Caco-2 (cell line): ENCODE results near the gene MS4A4E. TPM values are rescaled to one million over a fixed set of nuclear protein-coding genes. Genes with fewer than 3 reads are reported as not detected.

Experiments
- BruUV-seq: library from RNA; stranded (reverse); fragments of 400-500 nt; replicated peaks from 2 replicates; lab custom pipeline; 2021; lab: Mats Ljungman, UMichigan
- CTCF ChIA-PET: fragments of 300-600 bp; sonication (Branson Sonifier 250); formaldehyde crosslinking; loops from one replicate; lab custom pipeline; 2022; ENCODE audit warnings: antibody characterized with exemption; lab: Charles Lee
- POLR2A ChIA-PET: fragments of 300-600 bp; sonication (Branson Sonifier 250); formaldehyde crosslinking; loops from one replicate; lab custom pipeline; 2022; ENCODE audit warnings: antibody characterized with exemption; lab: Charles Lee
- DNase-seq, 2 experiments: peaks; one replicate each; pipeline versions ENCODE4 v3.0.0 to v3.0.0-alpha.2; 2020 to 2022
- H3K27me3 ChIP-seq: replicated peaks from 2 replicates; pipeline ENCODE4 v1.6.0; 2011; ENCODE audit warnings: low read length; ENCODE audit not compliant: control insufficient read depth, insufficient read depth
- H3K36me3 ChIP-seq: 2 replicates; pipeline ENCODE4 v1.5.1; 2011; ENCODE audit warnings: low read length; ENCODE audit not compliant: control insufficient read depth, insufficient read depth
- H3K4me1 ChIP-seq: fragments of 250-450 bp; sonication (Bioruptor Pico); 2 replicates; pipeline ENCODE4 v1.5.1; 2020; ENCODE audit warnings: mild to moderate bottlenecking
- H3K4me3 ChIP-seq: 2 replicates; pipeline ENCODE4 v1.5.1; 2011; ENCODE audit warnings: low read depth, mild to moderate bottlenecking, control low read depth, low read length
- H3K9me3 ChIP-seq: fragments of 250-450 bp; sonication (Bioruptor Pico); 2 replicates; pipeline ENCODE4 v1.5.1; 2020; ENCODE audit warnings: mild to moderate bottlenecking, moderate library complexity
- H3K27ac Mint-ChIP-seq: one replicate; pipeline ENCODE4 v1.8.0; 2022; ENCODE audit warnings: mixed read lengths; ENCODE audit not compliant: unreplicated experiment
- H3K27me3 Mint-ChIP-seq: one replicate; pipeline ENCODE4 v1.8.0; 2022; ENCODE audit warnings: mixed read lengths; ENCODE audit not compliant: insufficient read depth, unreplicated experiment
- H3K36me3 Mint-ChIP-seq: one replicate; pipeline ENCODE4 v1.8.0; 2022; ENCODE audit warnings: mild to moderate bottlenecking, mixed read lengths; ENCODE audit not compliant: insufficient read depth, unreplicated experiment
- H3K4me1 Mint-ChIP-seq: one replicate; pipeline ENCODE4 v1.8.0; 2022; ENCODE audit warnings: low read depth, mixed read lengths; ENCODE audit not compliant: unreplicated experiment
- H3K4me3 Mint-ChIP-seq: one replicate; pipeline ENCODE4 v1.8.0; 2022; ENCODE audit warnings: mild to moderate bottlenecking, moderate library complexity, mixed read lengths; ENCODE audit not compliant: unreplicated experiment
- H3K9me3 Mint-ChIP-seq: one replicate; pipeline ENCODE4 v1.8.0; 2022; ENCODE audit warnings: mixed read lengths; ENCODE audit not compliant: unreplicated experiment
- intact Hi-C: fragments of 100-400 bp; cut with micrococcal nuclease; formaldehyde crosslinking; loops from one replicate; pipeline ENCODE4 v1.10.0; 2022; ENCODE audit not compliant: unreplicated experiment
- total RNA-seq: library from RNA; stranded (reverse); gene quantifications from 2 replicates; pipeline ENCODE4 v1.2.3, GENCODE V29; 2022
- TF ChIP-seq, protein P1 (sequence below), 2 experiments: fragments of 200-600 bp in 1 of 2; IDR thresholded peaks; 1 replicate in 1 of 2; 2 replicates in 1 of 2; pipeline versions ENCODE4 v1.5.1 to v1.8.0; 2011 to 2022; ENCODE audit warnings: antibody characterized with exemption in 1 of 2, control low read depth in 1 of 2, inconsistent platforms in 1 of 2, low read depth in 1 of 2, low read length in 1 of 2, mild to moderate bottlenecking in 1 of 2, moderate library complexity in 1 of 2; ENCODE audit not compliant: insufficient read depth in 1 of 2, severe bottlenecking in 1 of 2, unreplicated experiment in 1 of 2

MS4A4E gene
- total RNA-seq, 1 experiment from 2014 or later: not detected

DNA sequence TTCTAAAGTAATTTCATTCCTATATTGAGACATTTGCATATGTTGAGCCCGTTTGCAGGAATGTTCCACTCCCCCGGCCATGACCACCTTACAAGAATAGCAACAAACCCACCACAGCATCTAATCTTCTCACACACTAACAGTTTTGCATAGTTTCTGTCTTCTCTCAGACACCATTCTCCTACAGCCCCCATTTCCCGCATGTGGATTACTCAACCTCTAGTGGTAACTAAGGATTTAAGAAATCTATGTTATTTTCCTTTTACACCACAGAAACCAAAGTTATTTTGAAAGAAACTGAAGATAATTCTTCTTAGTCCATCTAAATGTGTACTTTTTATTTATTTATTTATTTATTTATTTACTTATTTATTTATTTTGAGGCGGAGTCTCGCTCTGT, 2.3 kb downstream of the MS4A4E start:
- no peak overlapping the region for H3K4me3 ChIP-seq
- H3K36me3 ChIP-seq: no peaks in the 10 kb centered on the region
- POLR2A ChIA-PET: no interaction called here
- Mint-ChIP-seq H3K27me3 (peaks cover 25% of the 10 kb centered on the region), H3K9me3 (no peaks in the 10 kb centered on the region), H3K36me3 (no peaks in the 10 kb centered on the region), H3K4me1 (no peaks in the 10 kb centered on the region), H3K4me3 (no peak overlapping the region), H3K27ac (no peak overlapping the region)
- no peaks in the 10 kb centered on the region for H3K4me1 ChIP-seq
- no peaks in the 10 kb centered on the region for H3K9me3 ChIP-seq
- BruUV-seq: no TSS peak
- CTCF ChIA-PET: no interaction called here
- no peaks in the 10 kb centered on the region; the same call in 1 of the 2 replicates for H3K27me3 ChIP-seq
- intact Hi-C loops: no loop called here
- TF ChIP-seq, protein P1, sequence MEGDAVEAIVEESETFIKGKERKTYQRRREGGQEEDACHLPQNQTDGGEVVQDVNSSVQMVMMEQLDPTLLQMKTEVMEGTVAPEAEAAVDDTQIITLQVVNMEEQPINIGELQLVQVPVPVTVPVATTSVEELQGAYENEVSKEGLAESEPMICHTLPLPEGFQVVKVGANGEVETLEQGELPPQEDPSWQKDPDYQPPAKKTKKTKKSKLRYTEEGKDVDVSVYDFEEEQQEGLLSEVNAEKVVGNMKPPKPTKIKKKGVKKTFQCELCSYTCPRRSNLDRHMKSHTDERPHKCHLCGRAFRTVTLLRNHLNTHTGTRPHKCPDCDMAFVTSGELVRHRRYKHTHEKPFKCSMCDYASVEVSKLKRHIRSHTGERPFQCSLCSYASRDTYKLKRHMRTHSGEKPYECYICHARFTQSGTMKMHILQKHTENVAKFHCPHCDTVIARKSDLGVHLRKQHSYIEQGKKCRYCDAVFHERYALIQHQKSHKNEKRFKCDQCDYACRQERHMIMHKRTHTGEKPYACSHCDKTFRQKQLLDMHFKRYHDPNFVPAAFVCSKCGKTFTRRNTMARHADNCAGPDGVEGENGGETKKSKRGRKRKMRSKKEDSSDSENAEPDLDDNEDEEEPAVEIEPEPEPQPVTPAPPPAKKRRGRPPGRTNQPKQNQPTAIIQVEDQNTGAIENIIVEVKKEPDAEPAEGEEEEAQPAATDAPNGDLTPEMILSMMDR (IDR thresholded peaks at IDR 0.05; ENCODE audit: insufficient read depth in 1 of 2, low read depth in 1 of 2, low read length in 1 of 2, severe bottlenecking in 1 of 2, unreplicated experiment in 1 of 2): no peak
- no peak for DNase-seq

DNA sequence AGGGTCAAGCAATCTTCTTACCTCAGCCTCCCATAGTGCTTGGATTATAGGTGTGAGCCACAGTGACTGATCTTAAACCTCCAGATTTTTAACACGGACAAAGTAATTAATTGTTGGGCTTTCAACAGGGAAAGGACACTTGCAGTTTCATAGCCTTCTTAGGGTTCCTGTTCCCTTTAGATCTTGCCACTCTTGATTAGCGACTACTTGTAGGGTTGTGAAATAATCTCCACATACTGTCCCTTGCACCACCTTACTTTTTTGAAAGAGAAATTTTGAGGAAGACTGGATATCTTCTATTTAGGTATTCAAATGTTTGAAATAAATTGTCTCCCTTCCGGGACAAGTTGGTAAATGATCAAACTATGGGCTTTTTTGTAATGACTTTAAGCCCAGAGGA, 7.6 kb downstream of the MS4A4E start:
- DNase-seq: no peak
- no peak overlapping the region for H3K27ac Mint-ChIP-seq
- intact Hi-C loops: no loop called here
- no peaks in the 10 kb centered on the region for H3K9me3 Mint-ChIP-seq
- H3K36me3 ChIP-seq: no peaks in the 10 kb centered on the region
- TF ChIP-seq, protein P1 (IDR thresholded peaks at IDR 0.05; ENCODE audit: insufficient read depth in 1 of 2, low read depth in 1 of 2, low read length in 1 of 2, severe bottlenecking in 1 of 2, unreplicated experiment in 1 of 2): no peak
- CTCF ChIA-PET: no interaction called here
- no peaks in the 10 kb centered on the region for H3K4me1 Mint-ChIP-seq
- peaks cover 13% of the 10 kb centered on the region for H3K27me3 Mint-ChIP-seq
- BruUV-seq: no TSS peak
- no peaks in the 10 kb centered on the region for H3K36me3 Mint-ChIP-seq
- H3K4me3 Mint-ChIP-seq: no peak overlapping the region
- no peaks in the 10 kb centered on the region for H3K4me1 ChIP-seq
- H3K4me3 ChIP-seq: no peak overlapping the region
- no peaks in the 10 kb centered on the region for H3K27me3 ChIP-seq
- POLR2A ChIA-PET: no interaction called here
- H3K9me3 ChIP-seq: no peaks in the 10 kb centered on the region

DNA sequence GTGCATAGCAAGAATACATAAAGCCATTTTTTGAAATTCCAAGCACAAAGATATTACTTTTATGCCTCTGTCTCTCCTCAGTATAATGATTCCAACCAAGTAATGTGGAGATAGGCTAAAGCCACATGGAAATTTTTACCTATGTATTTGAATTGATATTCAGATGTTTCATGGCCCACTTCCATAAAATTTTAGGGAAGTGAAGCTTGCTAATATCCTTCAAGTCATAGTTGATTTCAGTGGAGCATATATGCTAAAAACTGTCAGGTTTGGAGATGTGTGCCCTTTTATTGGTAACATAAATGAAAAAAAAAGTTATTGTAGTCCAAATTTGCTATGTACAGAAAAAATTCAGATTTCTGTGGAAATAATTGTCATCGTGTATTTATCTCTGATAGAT, 12.3 kb downstream of the MS4A4E start:
- TF ChIP-seq, protein P1 (IDR thresholded peaks at IDR 0.05; ENCODE audit: insufficient read depth in 1 of 2, low read depth in 1 of 2, low read length in 1 of 2, severe bottlenecking in 1 of 2, unreplicated experiment in 1 of 2): no peak
- no peaks in the 10 kb centered on the region for H3K4me1 Mint-ChIP-seq
- no peaks in the 10 kb centered on the region for H3K36me3 ChIP-seq
- no peak overlapping the region for H3K4me3 ChIP-seq
- no peak overlapping the region for H3K27ac Mint-ChIP-seq
- H3K27me3 Mint-ChIP-seq: no peaks in the 10 kb centered on the region
- DNase-seq: no peak
- H3K9me3 ChIP-seq: no peaks in the 10 kb centered on the region
- H3K4me1 ChIP-seq: no peaks in the 10 kb centered on the region; the same call in 1 of the 2 replicates
- H3K27me3 ChIP-seq: no peaks in the 10 kb centered on the region
- H3K36me3 Mint-ChIP-seq: no peaks in the 10 kb centered on the region
- BruUV-seq: no TSS peak
- ChIA-PET CTCF (no interaction called here), POLR2A (no interaction called here)
- H3K4me3 Mint-ChIP-seq: no peak overlapping the region
- intact Hi-C loops: no loop called here
- H3K9me3 Mint-ChIP-seq: no peaks in the 10 kb centered on the region
